ENCODE data around the gene VAMP1. TPM values are rescaled to one million over a fixed set of nuclear protein-coding genes. Genes with fewer than 3 reads are reported as not detected.
"Not testable (repeated sequence)": the region's sequence is repeated elsewhere in the genome, so short reads cannot be mapped to it uniquely, and the experiment has no call there.

Gene VAMP1
- total and polyA plus RNA-seq, 12 donors, result 1.4 to 10.2 (median 3.0) TPM

DNA sequence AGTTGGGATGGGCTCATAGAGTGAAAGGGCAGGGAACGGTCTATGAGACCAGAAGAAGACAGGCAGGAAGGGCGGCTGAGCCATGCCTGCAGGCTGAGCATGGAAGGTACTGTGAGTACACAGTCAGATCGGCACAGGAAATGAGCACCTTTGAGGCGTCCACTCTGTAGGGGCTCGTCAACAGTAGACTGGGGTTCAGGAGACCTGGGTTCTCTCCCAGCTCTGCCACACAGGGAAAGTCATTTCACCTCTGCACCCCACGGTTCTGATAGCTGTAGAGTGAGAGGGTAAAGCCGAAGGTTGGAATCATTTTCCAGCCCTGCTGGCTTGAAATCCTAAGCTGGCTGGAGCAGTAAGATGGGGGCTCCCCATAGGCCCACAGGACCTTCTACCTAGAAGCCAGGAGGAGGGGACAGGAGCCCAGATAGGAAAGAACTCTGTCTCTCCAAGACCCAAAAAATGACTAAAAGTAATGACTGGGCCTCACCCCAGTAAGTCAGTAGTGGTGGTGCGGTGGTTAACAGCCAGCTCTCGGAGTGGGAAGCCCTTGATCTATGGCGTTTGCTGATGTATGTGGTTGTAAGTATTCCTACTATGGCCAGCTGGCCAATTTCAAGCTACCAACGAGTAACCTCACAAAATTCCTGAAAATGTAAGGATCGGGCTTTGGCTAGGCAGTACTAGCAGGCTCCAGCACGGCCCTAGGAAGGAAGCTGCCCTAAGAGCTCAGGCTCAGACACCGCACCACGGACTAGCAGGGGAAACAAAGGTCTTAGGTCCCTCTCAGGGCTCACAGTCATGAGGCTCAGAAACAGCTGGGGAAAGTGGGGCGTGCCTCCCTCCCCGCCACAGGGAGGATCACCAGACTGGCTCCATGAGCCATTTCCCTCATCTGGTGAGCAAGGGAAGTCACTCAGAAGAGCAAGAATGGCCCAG is 36.0 kb downstream of the VAMP1 start:
- ATAC-seq (no peak), DNase-seq (no peak)
- peaks cover 0 to 4% (median 0%) of the 10 kb centered on the region in 9 donors for H3K36me3 ChIP-seq
- H3K27me3 ChIP-seq, result no peaks in the 10 kb centered on the region
- H3K4me3 ChIP-seq, result no peak overlapping the region
- peaks cover 0 to 20% (median 12%) of the 10 kb centered on the region in 9 donors for H3K4me1 ChIP-seq
- TF ChIP-seq, protein P1, sequence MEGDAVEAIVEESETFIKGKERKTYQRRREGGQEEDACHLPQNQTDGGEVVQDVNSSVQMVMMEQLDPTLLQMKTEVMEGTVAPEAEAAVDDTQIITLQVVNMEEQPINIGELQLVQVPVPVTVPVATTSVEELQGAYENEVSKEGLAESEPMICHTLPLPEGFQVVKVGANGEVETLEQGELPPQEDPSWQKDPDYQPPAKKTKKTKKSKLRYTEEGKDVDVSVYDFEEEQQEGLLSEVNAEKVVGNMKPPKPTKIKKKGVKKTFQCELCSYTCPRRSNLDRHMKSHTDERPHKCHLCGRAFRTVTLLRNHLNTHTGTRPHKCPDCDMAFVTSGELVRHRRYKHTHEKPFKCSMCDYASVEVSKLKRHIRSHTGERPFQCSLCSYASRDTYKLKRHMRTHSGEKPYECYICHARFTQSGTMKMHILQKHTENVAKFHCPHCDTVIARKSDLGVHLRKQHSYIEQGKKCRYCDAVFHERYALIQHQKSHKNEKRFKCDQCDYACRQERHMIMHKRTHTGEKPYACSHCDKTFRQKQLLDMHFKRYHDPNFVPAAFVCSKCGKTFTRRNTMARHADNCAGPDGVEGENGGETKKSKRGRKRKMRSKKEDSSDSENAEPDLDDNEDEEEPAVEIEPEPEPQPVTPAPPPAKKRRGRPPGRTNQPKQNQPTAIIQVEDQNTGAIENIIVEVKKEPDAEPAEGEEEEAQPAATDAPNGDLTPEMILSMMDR (IDR thresholded peaks at IDR 0.05), result no peak
- intact Hi-C loops (cut with DNase I), result no loop called here
- WGBS, 2 donors, result 84 to 87% methylated on average over 17 of the region's 17 CpGs
- no peaks in the 10 kb centered on the region for H3K9me3 ChIP-seq
- peak overlapping the region in 1 of 10 donors; percentile 31 for H3K27ac ChIP-seq

DNA sequence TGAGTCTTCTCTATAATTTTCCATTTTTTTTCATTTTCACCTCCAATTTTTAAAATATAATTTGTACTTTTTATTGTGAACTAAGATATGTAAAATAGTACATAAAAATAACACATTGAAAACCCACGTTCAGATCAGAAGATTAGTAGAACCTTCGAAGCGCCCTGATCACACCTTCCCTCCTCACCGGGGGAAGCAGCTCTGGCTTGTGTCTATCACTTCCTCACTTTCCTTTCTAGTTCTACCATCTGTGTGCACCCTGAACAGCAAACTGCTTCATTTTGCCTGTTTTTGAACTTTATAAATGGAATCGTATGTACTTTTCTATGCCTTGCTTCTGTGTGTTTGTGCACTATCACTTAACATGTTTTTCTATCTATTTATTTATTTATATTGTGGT is 37.5 kb downstream of the VAMP1 start:
- intact Hi-C loops (cut with DNase I), result no loop called here
- H3K9me3 ChIP-seq, result no peaks in the 10 kb centered on the region
- H3K4me1 ChIP-seq, result peaks cover 0 to 20% (median 12%) of the 10 kb centered on the region in 9 donors
- no peaks in the 10 kb centered on the region for H3K27me3 ChIP-seq
- H3K36me3 ChIP-seq, result no peaks in the 10 kb centered on the region
- ATAC-seq (no peak), DNase-seq (no peak)
- TF ChIP-seq, protein P1 (IDR thresholded peaks at IDR 0.05), result no peak
- H3K27ac ChIP-seq, result no peak overlapping the region
- H3K4me3 ChIP-seq, result no peak overlapping the region
- 84 to 85% methylated on average over 5 of the region's 5 CpGs for WGBS, 2 donors

DNA sequence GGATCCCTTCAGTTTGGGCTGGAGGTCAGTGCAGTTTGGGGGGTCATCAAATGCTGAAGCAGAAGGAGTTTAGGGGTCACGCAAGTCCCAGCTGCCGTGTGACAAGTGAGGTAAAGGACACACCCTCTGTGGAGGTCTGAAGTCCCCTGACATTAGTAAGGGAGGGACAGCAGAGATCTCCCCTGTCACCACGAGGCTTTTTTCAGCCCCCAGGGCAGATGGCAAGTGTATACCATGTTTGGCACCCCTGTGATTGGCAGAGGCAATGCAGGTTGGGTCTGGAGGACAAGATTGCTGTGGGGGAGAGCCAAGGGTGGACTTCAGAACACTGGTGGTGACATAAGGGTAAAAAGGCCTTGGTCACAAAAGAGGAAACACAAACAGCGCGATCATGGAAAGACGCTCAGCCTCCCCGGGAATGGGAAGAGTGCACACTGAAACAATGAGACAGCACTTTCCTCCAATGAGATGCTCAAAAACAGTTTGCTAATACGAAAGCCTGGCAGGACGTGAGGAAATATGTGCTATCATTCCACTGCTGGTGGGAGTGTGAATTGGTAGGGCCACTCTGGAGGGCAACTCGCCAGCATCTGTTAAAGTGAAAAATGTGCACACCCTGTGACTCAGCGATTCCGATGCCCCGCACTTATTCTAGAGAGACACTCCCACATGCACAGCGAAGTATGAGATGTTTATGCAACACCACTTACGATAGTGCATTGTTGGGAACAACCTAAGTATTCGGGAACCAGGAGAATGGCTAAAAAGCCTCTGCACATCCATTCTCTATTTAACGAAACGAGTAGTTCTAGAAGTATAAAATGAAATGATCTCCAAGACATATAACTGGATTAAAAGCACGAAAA is 40.1 kb downstream of the VAMP1 start:
- DNase-seq (peak; percentile 54 to 79), ATAC-seq (peak; percentile 70 to 93 (median 83))
- Histone ChIP-seq H3K4me3 (peak overlapping the region in 7 of 10 donors; percentile 14 to 47 (median 34)), H3K27me3 (no peaks in the 10 kb centered on the region), H3K36me3 (no peaks in the 10 kb centered on the region), H3K4me1 (peaks cover 0 to 32% (median 12%) of the 10 kb centered on the region in 9 donors), H3K27ac (peak overlapping the region in 9 of 10 donors; percentile 33 to 83 (median 55)), H3K9me3 (no peaks in the 10 kb centered on the region)
- WGBS, 2 donors, result 36 to 43% methylated on average over 19 of the region's 19 CpGs
- TF ChIP-seq, protein P1 (IDR thresholded peaks at IDR 0.05), result no peak
- intact Hi-C loops (cut with DNase I), result no loop called here

DNA sequence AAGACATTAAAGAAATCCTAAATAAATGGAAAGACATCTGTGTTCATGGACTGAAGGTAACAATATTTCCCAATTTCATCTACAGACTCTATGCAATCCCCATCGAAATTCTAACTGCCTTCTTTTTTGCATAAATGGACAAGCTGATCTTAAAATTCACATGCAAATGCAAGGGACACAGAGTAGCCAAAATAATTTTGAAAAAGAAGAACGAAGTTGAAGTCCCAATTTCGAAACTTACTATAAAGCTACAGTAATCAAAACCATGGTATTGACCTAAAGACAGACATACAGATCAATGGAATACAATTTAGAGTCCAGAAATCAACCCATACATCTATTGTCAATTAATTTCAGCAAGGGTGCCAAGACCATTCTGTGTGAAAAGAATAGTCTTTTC is 42.2 kb downstream of the VAMP1 start:
- no peak for ATAC-seq
- WGBS, 2 donors, result 89 to 90% methylated on average over 3 of the region's 3 CpGs
- intact Hi-C loops (cut with DNase I), result loop anchor here in 4 of 10 donors (5.0 to 10.0 kb wide), 2 partner anchors 34 to 106 kb away; partner anchors contain the start of gene GAPDH (in 2 of the 4)
- H3K27me3 ChIP-seq, result no peaks in the 10 kb centered on the region
- no peak overlapping the region for H3K27ac ChIP-seq
- no peak for DNase-seq
- TF ChIP-seq, protein P1 (IDR thresholded peaks at IDR 0.05), result no peak
- H3K36me3 ChIP-seq, result no peaks in the 10 kb centered on the region
- H3K4me3 ChIP-seq, result no peak overlapping the region
- no peaks in the 10 kb centered on the region for H3K9me3 ChIP-seq
- peaks cover 0 to 39% (median 19%) of the 10 kb centered on the region in 9 donors for H3K4me1 ChIP-seq

DNA sequence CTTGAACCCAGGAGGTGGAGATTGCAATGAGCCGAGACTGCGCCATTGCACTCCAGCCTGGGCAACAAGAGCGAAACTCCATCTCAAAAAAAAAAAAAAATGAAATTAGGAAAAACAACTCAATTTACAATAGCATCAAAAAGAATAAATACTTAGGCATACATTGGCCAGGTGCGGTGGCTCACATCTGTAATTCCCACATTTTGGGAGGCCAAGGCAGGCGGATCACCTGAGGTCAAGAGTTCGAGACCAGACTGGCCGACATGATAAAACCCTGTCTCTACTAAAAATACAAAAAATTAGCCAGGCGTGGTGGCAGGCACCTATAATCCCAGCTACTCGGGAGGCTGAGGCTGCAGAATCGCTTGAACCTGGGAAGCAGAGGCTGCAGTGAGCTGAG is 42.7 kb downstream of the VAMP1 start:
- Histone ChIP-seq H3K27ac (peak overlapping the region in 1 of 10 donors; percentile 73), H3K4me1 (peaks cover 0 to 41% (median 19%) of the 10 kb centered on the region in 9 donors)
- not testable (repeated sequence) for H3K4me3 ChIP-seq, ATAC-seq, H3K9me3 ChIP-seq, DNase-seq, H3K27me3 ChIP-seq, H3K36me3 ChIP-seq
- WGBS, 2 donors, result 94 to 95% methylated on average over 10 of the region's 10 CpGs
- intact Hi-C loops (cut with DNase I), result loop anchor here in 4 of 10 donors (5.0 to 10.0 kb wide), 2 partner anchors 35 to 107 kb away; partner anchors contain the start of gene GAPDH (in 2 of the 4)

Measured in heart right ventricle (tissue), 16 donors.